WTC11 (cell line): ENCODE data around the gene SP100.

Experiments
- ATF1 ChIP-seq: sonication (generic); formaldehyde crosslinking; IDR thresholded peaks from 2 replicates; pipeline ENCODE4 v1.8.1; 2023; ENCODE audit warnings: mild to moderate bottlenecking, moderate library complexity, missing genetic modification reagents
- ESRRA ChIP-seq: sonication (generic); formaldehyde crosslinking; IDR thresholded peaks from 2 replicates; pipeline ENCODE4 v1.8.1; 2022; ENCODE audit warnings: mild to moderate bottlenecking, missing genetic modification reagents, borderline replicate concordance
- KAT7 ChIP-seq: sonication (generic); formaldehyde crosslinking; IDR thresholded peaks from 2 replicates; pipeline ENCODE4 v1.8.1; 2023; ENCODE audit warnings: missing genetic modification reagents, mild to moderate bottlenecking, borderline replicate concordance
- TCF7 ChIP-seq: sonication (generic); formaldehyde crosslinking; IDR thresholded peaks from 2 replicates; pipeline ENCODE4 v1.8.0; 2022; ENCODE audit warnings: mild to moderate bottlenecking, low read depth, missing genetic modification reagents, moderate library complexity
- ZNF138 ChIP-seq: sonication (generic); formaldehyde crosslinking; conservative IDR thresholded peaks from 2 replicates; pipeline ENCODE4 v1.8.1; 2022; ENCODE audit warnings: mild to moderate bottlenecking, moderate library complexity, missing genetic modification reagents
- TF ChIP-seq, protein P1 (sequence below): fragments of 200-600 bp; IDR thresholded peaks from 2 replicates; pipeline ENCODE4 v1.8.0; 2022; ENCODE audit warnings: antibody characterized with exemption
- TF ChIP-seq, protein P2 (sequence below): sonication (generic); formaldehyde crosslinking; IDR thresholded peaks from 2 replicates; pipeline ENCODE4 v1.8.0; 2022; ENCODE audit warnings: mild to moderate bottlenecking, missing genetic modification reagents
- TF ChIP-seq, protein P3 (sequence below): sonication (generic); formaldehyde crosslinking; IDR thresholded peaks from 2 replicates; pipeline ENCODE4 v1.8.1; 2023; ENCODE audit warnings: mild to moderate bottlenecking, moderate library complexity, missing genetic modification reagents

DNA sequence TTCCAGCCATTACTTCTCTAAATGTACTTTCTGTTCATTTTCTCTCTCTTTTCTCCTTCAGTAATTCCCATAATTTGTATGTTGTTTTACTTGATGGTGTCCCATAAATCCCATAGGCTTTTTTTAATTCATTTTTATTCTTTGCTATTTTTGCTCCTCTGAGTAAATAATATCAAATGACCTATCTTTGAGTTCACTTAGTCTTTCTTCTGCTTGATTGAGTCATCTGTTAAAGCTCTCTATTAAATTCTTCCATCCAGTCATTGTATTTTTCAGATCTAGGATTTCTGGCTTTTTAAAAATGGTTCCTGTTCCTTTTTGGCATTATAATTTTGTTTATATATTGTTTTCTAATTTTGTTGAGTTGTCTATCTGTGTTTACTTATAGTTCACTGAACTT is 13.5 kb downstream of the SP100 start:
- TF ChIP-seq TCF7 (CRISPR knock-in tag) (no peak), ZNF138 (CRISPR knock-in tag) (no peak), ESRRA (CRISPR knock-in tag) (no peak), KAT7 (CRISPR knock-in tag) (no peak), ATF1 (CRISPR knock-in tag) (no peak)
- TF ChIP-seq, protein P1, sequence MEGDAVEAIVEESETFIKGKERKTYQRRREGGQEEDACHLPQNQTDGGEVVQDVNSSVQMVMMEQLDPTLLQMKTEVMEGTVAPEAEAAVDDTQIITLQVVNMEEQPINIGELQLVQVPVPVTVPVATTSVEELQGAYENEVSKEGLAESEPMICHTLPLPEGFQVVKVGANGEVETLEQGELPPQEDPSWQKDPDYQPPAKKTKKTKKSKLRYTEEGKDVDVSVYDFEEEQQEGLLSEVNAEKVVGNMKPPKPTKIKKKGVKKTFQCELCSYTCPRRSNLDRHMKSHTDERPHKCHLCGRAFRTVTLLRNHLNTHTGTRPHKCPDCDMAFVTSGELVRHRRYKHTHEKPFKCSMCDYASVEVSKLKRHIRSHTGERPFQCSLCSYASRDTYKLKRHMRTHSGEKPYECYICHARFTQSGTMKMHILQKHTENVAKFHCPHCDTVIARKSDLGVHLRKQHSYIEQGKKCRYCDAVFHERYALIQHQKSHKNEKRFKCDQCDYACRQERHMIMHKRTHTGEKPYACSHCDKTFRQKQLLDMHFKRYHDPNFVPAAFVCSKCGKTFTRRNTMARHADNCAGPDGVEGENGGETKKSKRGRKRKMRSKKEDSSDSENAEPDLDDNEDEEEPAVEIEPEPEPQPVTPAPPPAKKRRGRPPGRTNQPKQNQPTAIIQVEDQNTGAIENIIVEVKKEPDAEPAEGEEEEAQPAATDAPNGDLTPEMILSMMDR, result no peak
- TF ChIP-seq, protein P2, sequence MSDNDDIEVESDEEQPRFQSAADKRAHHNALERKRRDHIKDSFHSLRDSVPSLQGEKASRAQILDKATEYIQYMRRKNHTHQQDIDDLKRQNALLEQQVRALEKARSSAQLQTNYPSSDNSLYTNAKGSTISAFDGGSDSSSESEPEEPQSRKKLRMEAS, result no peak
- TF ChIP-seq, protein P3, sequence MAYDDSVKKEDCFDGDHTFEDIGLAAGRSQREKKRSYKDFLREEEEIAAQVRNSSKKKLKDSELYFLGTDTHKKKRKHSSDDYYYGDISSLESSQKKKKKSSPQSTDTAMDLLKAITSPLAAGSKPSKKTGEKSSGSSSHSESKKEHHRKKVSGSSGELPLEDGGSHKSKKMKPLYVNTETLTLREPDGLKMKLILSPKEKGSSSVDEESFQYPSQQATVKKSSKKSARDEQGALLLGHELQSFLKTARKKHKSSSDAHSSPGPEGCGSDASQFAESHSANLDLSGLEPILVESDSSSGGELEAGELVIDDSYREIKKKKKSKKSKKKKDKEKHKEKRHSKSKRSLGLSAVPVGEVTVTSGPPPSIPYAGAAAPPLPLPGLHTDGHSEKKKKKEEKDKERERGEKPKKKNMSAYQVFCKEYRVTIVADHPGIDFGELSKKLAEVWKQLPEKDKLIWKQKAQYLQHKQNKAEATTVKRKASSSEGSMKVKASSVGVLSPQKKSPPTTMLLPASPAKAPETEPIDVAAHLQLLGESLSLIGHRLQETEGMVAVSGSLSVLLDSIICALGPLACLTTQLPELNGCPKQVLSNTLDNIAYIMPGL (CRISPR knock-in tag), result no peak
